Endothelial cell (in vitro differentiated cells): Measurements from ENCODE around the gene PLPP1. TPM values are rescaled to one million over a fixed set of nuclear protein-coding genes. Genes with fewer than 3 reads are reported as not detected.

Experiments
- DNase-seq: peaks from one replicate; pipeline ENCODE4 v3.0.0; 2021; ENCODE audit warnings: low spot score
- H3K27ac Mint-ChIP-seq: one replicate; pipeline ENCODE4 v1.8.0; 2021; ENCODE audit warnings: mixed read lengths, inconsistent platforms; ENCODE audit not compliant: unreplicated experiment
- H3K27me3 Mint-ChIP-seq: one replicate; pipeline ENCODE4 v1.8.0; 2021; ENCODE audit warnings: mild to moderate bottlenecking, moderate library complexity, mixed read lengths, inconsistent platforms; ENCODE audit not compliant: unreplicated experiment
- H3K36me3 Mint-ChIP-seq: one replicate; pipeline ENCODE4 v1.8.0; 2021; ENCODE audit warnings: mild to moderate bottlenecking, low read depth, mixed read lengths, inconsistent platforms; ENCODE audit not compliant: unreplicated experiment
- H3K4me1 Mint-ChIP-seq: one replicate; pipeline ENCODE4 v1.8.0; 2021; ENCODE audit warnings: mild to moderate bottlenecking, mixed read lengths, inconsistent platforms; ENCODE audit not compliant: unreplicated experiment
- H3K4me3 Mint-ChIP-seq: one replicate; pipeline ENCODE4 v1.8.0; 2021; ENCODE audit warnings: mild to moderate bottlenecking, mixed read lengths, inconsistent platforms; ENCODE audit not compliant: unreplicated experiment
- H3K9me3 Mint-ChIP-seq: one replicate; pipeline ENCODE4 v1.8.0; 2021; ENCODE audit warnings: mixed read lengths, inconsistent platforms; ENCODE audit not compliant: unreplicated experiment
- total RNA-seq: library from RNA; stranded (reverse); fragmentation: NEBNext Ultra II Directional; extraction: Animal tissue kit (Norgen Biotek cat#: 25700); gene quantifications from one replicate; pipeline ENCODE4 v1.2.1, GENCODE V29; 2021; ENCODE audit not compliant: unreplicated experiment
- TF ChIP-seq, protein P1 (sequence below): fragments of 200-600 bp; sonication (generic); IDR thresholded peaks from one replicate; pipeline ENCODE4 v1.5.0; 2021; ENCODE audit warnings: antibody characterized with exemption; ENCODE audit not compliant: unreplicated experiment

PLPP1 gene
- total RNA-seq, 1 donor from 2014 or later = 11.3 TPM

DNA sequence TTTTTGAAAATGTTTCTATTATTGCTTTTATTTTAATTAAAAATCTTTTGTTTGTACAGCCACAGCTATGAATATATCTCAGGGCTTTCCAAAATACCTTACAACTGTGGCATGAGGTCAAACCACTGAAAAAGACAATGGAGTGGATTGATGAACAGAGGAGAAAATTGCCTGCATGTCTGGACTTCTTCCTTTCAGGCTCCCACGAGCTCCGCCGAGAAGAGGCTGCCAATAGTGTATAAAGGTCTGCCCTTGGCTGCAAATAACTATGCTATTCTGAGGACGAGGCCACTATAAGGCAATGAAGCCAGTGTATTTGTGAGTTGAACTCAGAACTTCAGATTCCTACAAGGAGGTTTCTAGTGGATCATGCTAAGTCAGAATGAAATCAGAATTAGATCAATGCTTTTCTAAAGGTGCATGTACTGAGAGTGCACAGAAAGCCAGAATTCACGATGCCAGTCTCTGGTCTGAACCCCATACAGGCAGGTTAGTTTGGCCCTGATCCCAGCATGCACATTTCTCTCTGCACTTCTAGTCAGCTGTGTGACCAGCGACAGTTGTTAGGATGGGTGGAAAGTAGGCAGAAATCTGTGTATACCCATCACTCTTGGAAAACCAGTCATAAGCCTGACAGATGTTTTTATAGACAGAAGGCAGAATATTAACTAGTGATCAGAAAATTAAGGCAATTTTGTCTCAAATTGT is 42.7 kb upstream of the PLPP1 start:
- Mint-ChIP-seq H3K4me3 (no peak overlapping the region), H3K36me3 (no peaks in the 10 kb centered on the region), H3K27ac (no peak overlapping the region), H3K9me3 (no peaks in the 10 kb centered on the region), H3K4me1 (peaks cover 8% of the 10 kb centered on the region), H3K27me3 (no peaks in the 10 kb centered on the region)
- no peak for DNase-seq
- TF ChIP-seq, protein P1, sequence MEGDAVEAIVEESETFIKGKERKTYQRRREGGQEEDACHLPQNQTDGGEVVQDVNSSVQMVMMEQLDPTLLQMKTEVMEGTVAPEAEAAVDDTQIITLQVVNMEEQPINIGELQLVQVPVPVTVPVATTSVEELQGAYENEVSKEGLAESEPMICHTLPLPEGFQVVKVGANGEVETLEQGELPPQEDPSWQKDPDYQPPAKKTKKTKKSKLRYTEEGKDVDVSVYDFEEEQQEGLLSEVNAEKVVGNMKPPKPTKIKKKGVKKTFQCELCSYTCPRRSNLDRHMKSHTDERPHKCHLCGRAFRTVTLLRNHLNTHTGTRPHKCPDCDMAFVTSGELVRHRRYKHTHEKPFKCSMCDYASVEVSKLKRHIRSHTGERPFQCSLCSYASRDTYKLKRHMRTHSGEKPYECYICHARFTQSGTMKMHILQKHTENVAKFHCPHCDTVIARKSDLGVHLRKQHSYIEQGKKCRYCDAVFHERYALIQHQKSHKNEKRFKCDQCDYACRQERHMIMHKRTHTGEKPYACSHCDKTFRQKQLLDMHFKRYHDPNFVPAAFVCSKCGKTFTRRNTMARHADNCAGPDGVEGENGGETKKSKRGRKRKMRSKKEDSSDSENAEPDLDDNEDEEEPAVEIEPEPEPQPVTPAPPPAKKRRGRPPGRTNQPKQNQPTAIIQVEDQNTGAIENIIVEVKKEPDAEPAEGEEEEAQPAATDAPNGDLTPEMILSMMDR = no peak

DNA sequence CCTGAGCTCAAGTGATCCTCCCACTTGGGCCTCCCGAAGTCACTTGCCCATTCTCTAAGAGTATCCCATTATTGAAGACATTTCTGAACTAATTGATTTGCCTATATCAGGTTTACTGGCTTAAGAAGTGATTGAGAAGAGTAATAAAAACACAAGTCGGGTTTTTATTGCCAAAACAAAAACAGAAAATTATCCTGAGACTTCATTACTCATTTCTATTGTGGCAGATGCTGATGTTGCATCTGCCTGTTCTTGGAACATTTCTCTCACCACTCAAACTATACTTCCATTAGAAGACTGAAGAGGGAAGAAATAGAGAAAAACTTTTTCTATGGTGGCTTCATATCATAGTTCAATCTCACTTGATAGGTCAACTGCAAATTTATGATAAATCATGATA is 41.9 kb upstream of the PLPP1 start:
- TF ChIP-seq, protein P1 = no peak
- no peak overlapping the region for H3K4me3 Mint-ChIP-seq
- no peaks in the 10 kb centered on the region for H3K9me3 Mint-ChIP-seq
- no peak for DNase-seq
- H3K4me1 Mint-ChIP-seq = peaks cover 4% of the 10 kb centered on the region
- no peak overlapping the region for H3K27ac Mint-ChIP-seq
- H3K27me3 Mint-ChIP-seq = peaks cover 2% of the 10 kb centered on the region
- no peaks in the 10 kb centered on the region for H3K36me3 Mint-ChIP-seq

DNA sequence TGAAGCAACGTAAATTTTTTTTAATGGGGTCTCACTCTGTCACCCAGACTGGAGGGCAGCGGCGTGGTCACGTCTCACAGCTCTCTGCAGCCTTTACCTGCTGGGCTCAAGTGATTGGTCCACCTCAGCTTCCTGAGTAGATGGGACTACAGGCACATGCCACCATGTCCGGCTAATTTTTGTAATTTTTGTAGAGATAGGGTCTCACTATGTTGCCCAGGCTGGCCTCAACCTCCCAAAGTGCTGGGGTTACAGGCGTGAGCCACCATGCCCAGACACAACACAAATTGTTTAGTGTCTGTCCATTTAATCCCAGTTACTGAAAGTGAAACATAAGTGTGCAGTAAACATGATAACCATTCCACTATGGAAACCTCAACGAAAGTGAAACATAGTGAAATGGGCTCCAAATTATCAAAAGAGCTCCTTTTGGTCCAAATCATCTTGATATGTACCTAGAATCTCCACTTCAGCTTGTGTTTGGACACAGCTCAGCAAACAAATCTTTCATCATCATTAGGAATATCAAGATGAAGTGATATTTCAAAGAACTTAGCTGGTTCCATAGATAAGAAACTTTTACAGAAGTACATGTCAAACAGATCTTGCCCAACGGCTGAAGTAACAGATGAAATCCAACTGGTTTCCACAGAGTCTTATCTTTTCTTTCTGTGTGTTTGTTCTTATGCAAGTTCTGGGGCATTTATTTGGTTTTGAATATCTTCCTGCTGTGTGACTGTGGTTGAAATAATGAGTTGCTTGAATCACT is 41.2 kb upstream of the PLPP1 start:
- H3K27ac Mint-ChIP-seq = no peak overlapping the region
- H3K9me3 Mint-ChIP-seq = no peaks in the 10 kb centered on the region
- H3K27me3 Mint-ChIP-seq = peaks cover 2% of the 10 kb centered on the region
- no peak overlapping the region for H3K4me3 Mint-ChIP-seq
- H3K36me3 Mint-ChIP-seq = no peaks in the 10 kb centered on the region
- DNase-seq = no peak
- peaks cover 4% of the 10 kb centered on the region for H3K4me1 Mint-ChIP-seq
- TF ChIP-seq, protein P1 = no peak

DNA sequence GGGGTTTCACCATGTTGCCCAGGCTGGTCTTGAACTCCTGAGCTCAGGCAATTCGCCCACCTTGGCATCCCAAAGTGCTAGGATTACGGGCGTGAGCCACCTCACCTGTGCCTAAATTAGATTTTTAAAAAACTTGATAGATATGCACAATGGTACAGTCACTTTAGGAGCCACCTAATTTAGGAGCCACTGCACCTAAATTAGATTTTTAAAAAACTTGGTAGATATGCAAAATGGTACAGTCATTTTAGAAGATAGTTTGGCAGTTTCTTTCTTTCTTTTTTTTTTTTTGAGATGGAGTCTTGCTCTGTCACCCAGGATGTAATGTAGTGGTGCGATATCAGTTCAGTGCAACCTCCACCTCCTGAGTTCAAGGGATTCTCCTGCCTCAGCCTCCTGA is 37.8 kb upstream of the PLPP1 start:
- Mint-ChIP-seq H3K27ac (no peak overlapping the region), H3K27me3 (peaks cover 2% of the 10 kb centered on the region), H3K4me3 (no peak overlapping the region), H3K36me3 (no peaks in the 10 kb centered on the region), H3K9me3 (no peaks in the 10 kb centered on the region), H3K4me1 (peaks cover 2% of the 10 kb centered on the region)
- no peak for DNase-seq
- TF ChIP-seq, protein P1 = no peak

DNA sequence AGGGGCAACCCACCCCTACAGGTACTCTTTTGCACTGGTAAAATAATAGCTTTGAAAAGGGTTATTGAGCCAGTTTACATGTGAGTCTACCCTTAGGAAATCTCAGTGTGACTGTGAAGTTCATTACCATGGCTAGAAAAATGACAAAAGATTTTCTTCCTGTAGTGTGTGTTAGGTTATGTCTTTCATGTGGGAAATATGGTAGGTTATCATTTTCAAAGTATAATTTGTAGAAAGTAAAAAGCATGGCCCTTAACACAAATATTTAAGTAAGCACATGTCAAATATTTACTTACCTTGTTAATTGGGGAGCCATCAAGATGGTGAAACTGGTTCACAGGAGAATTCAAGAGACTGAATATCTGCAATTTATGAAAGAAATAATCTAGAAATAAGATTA is 37.3 kb upstream of the PLPP1 start:
- Mint-ChIP-seq H3K4me1 (no peaks in the 10 kb centered on the region), H3K4me3 (no peak overlapping the region), H3K9me3 (no peaks in the 10 kb centered on the region), H3K36me3 (no peaks in the 10 kb centered on the region), H3K27me3 (peaks cover 2% of the 10 kb centered on the region), H3K27ac (no peak overlapping the region)
- no peak for DNase-seq
- TF ChIP-seq, protein P1 = no peak
